Measurements from ENCODE around the gene KCNIP4. TPM values are rescaled to one million over a fixed set of nuclear protein-coding genes. Genes with fewer than 3 reads are reported as not detected.

Gene KCNIP4
- total and polyA plus RNA-seq, 10 donors, result not detected

- no peak for TF ChIP-seq POLR2A (IDR thresholded peaks at IDR 0.05)
- no peak for TF ChIP-seq POLR2AphosphoS5 (IDR thresholded peaks at IDR 0.05)
- no peak for TF ChIP-seq CTCF (IDR thresholded peaks at IDR 0.05 in 8 of 11, conservative IDR thresholded peaks at IDR 0.05 in 3 of 11)
- Histone ChIP-seq H3K4me3 (no peak overlapping the region), H3K9me3 (peaks cover 0 to 7% (median 0%) of the 10 kb centered on the region in 8 donors), H3K27me3 (replicated peaks in 1 of 7) (no peaks in the 10 kb centered on the region), H3K36me3 (no peaks in the 10 kb centered on the region), H3K27ac (no peak overlapping the region), H3K4me1 (no peaks in the 10 kb centered on the region)
- WGBS, 5 donors, result 75 to 90% (median 86%) methylated on average over 3 to 6 of the region's 6 CpGs
- DNase-seq, result no peak
- intact Hi-C loops (cut with DNase I; ENCODE audit: low total_unique reads), result no loop called here
Measured at GRCh38 chr4:21862917-21863316, 85.7 kb downstream of the KCNIP4 start.

- intact Hi-C loops (cut with DNase I; ENCODE audit: low total_unique reads), result no loop called here
Measured at GRCh38 chr4:21858971-21859370, 89.6 kb downstream of the KCNIP4 start.

GRCh38 chr4:21856754-21857153, 91.8 kb downstream of the KCNIP4 start:
- no peak for TF ChIP-seq CTCF (IDR thresholded peaks at IDR 0.05 in 8 of 11, conservative IDR thresholded peaks at IDR 0.05 in 3 of 11)
- TF ChIP-seq POLR2A (IDR thresholded peaks at IDR 0.05), result no peak
- TF ChIP-seq POLR2AphosphoS5 (IDR thresholded peaks at IDR 0.05), result no peak
- no peaks in the 10 kb centered on the region for H3K4me1 ChIP-seq
- no peak overlapping the region for H3K4me3 ChIP-seq
- WGBS, 5 donors, result 49 to 100% (median 73%) methylated on average over 1 to 2 of the region's 2 CpGs
- no peaks in the 10 kb centered on the region for H3K36me3 ChIP-seq
- DNase-seq, result peak; percentile 46
- no peaks in the 10 kb centered on the region for H3K27me3 ChIP-seq (replicated peaks in 1 of 7)
- intact Hi-C loops (cut with DNase I; ENCODE audit: low total_unique reads), result no loop called here
- H3K9me3 ChIP-seq, result peaks cover 0 to 8% (median 2%) of the 10 kb centered on the region in 8 donors
- no peak overlapping the region for H3K27ac ChIP-seq

More at GRCh38 chr4:21858971-21859370, 89.6 kb downstream of the KCNIP4 start:
- Histone ChIP-seq H3K9me3 (peaks cover 0 to 13% (median 2%) of the 10 kb centered on the region in 8 donors), H3K4me1 (no peaks in the 10 kb centered on the region), H3K4me3 (no peak overlapping the region), H3K27ac (no peak overlapping the region), H3K36me3 (no peaks in the 10 kb centered on the region), H3K27me3 (replicated peaks in 1 of 7) (no peaks in the 10 kb centered on the region)
- DNase-seq, result no peak
- no peak for TF ChIP-seq POLR2A (IDR thresholded peaks at IDR 0.05)
- TF ChIP-seq POLR2AphosphoS5 (IDR thresholded peaks at IDR 0.05), result no peak
- no peak for TF ChIP-seq CTCF (IDR thresholded peaks at IDR 0.05 in 8 of 11, conservative IDR thresholded peaks at IDR 0.05 in 3 of 11)
- WGBS, 5 donors, result 65 to 85% (median 77%) methylated on average over 3 of the region's 3 CpGs

GRCh38 chr4:21856301-21856700, 92.3 kb downstream of the KCNIP4 start:
- Histone ChIP-seq H3K4me3 (no peak overlapping the region), H3K27ac (no peak overlapping the region), H3K4me1 (no peaks in the 10 kb centered on the region), H3K27me3 (replicated peaks in 1 of 7) (no peaks in the 10 kb centered on the region), H3K9me3 (peaks cover 0 to 8% (median 2%) of the 10 kb centered on the region in 8 donors), H3K36me3 (no peaks in the 10 kb centered on the region)
- 64 to 74% (median 73%) methylated on average over 5 to 6 of the region's 6 CpGs for WGBS, 5 donors
- DNase-seq, result no peak
- intact Hi-C loops (cut with DNase I; ENCODE audit: low total_unique reads), result no loop called here
- TF ChIP-seq POLR2AphosphoS5 (IDR thresholded peaks at IDR 0.05) (no peak), POLR2A (IDR thresholded peaks at IDR 0.05) (no peak), CTCF (IDR thresholded peaks at IDR 0.05 in 8 of 11, conservative IDR thresholded peaks at IDR 0.05 in 3 of 11) (no peak)
